AG09309 (cell line): ENCODE measurements around the gene BMAL2.

Source experiments
- DNase-seq: peaks from one replicate; pipeline ENCODE4 v3.0.0-alpha.2; 2010; ENCODE audit warnings: low read depth
- H3K4me3 ChIP-seq: 2 replicates; pipeline ENCODE4 v1.5.1; 2011; ENCODE audit warnings: mild to moderate bottlenecking, low read depth, low read length, moderate library complexity; ENCODE audit not compliant: control insufficient read depth
- TF ChIP-seq, protein P1 (sequence below): IDR thresholded peaks from 2 replicates; pipeline ENCODE4 v1.5.1; 2011; ENCODE audit warnings: mild to moderate bottlenecking, low read depth, low read length, inconsistent platforms; ENCODE audit not compliant: insufficient read depth, control insufficient read depth; ENCODE audit errors: missing control alignments

Gene BMAL2, protein sequence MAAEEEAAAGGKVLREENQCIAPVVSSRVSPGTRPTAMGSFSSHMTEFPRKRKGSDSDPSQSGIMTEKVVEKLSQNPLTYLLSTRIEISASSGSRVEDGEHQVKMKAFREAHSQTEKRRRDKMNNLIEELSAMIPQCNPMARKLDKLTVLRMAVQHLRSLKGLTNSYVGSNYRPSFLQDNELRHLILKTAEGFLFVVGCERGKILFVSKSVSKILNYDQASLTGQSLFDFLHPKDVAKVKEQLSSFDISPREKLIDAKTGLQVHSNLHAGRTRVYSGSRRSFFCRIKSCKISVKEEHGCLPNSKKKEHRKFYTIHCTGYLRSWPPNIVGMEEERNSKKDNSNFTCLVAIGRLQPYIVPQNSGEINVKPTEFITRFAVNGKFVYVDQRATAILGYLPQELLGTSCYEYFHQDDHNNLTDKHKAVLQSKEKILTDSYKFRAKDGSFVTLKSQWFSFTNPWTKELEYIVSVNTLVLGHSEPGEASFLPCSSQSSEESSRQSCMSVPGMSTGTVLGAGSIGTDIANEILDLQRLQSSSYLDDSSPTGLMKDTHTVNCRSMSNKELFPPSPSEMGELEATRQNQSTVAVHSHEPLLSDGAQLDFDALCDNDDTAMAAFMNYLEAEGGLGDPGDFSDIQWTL

DNA sequence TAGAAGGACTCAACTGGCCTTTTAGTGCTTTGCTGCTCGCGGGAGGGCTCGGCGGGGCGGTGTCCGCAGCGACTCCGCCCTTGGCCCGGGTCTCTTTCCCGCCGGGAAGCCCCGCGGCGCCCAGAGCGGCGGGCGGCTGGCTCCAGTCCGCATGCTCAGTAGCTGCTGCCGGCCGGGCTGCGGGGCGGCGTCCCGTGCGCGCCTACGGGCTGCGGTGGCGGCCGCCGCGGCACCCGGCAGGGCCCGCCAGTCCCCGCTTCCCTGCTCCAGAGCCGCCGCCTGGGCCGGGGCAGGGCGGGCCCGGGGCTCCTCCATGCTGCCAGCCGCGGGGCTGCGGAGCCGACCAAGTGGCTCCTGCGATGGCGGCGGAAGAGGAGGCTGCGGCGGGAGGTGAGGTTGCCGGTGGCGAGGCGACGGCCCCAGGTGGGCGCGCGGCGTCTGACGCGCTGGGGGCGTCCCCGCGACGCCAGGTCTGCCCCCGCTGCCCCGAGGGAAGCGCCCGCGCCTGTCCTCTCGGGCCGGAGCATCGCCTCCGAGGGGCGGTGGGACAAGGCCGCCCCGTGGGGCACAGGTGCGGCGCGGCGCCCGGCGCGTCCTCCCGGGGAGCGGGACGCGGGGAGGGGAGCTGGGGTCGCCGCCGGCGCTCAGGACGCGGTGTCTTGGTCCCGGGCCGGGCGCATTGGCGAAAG lies at the start of gene BMAL2:
Gene BMAL2, plus strand, starts transcription at position 123 of the 689 bp plus-strand sequence. Its CDS starts 237 bp downstream, at position 360.
- TF ChIP-seq, protein P1, sequence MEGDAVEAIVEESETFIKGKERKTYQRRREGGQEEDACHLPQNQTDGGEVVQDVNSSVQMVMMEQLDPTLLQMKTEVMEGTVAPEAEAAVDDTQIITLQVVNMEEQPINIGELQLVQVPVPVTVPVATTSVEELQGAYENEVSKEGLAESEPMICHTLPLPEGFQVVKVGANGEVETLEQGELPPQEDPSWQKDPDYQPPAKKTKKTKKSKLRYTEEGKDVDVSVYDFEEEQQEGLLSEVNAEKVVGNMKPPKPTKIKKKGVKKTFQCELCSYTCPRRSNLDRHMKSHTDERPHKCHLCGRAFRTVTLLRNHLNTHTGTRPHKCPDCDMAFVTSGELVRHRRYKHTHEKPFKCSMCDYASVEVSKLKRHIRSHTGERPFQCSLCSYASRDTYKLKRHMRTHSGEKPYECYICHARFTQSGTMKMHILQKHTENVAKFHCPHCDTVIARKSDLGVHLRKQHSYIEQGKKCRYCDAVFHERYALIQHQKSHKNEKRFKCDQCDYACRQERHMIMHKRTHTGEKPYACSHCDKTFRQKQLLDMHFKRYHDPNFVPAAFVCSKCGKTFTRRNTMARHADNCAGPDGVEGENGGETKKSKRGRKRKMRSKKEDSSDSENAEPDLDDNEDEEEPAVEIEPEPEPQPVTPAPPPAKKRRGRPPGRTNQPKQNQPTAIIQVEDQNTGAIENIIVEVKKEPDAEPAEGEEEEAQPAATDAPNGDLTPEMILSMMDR: no peak
- H3K4me3 ChIP-seq: peak within 1 kb of the TSS; percentile 69
- DNase-seq: no peak

DNA sequence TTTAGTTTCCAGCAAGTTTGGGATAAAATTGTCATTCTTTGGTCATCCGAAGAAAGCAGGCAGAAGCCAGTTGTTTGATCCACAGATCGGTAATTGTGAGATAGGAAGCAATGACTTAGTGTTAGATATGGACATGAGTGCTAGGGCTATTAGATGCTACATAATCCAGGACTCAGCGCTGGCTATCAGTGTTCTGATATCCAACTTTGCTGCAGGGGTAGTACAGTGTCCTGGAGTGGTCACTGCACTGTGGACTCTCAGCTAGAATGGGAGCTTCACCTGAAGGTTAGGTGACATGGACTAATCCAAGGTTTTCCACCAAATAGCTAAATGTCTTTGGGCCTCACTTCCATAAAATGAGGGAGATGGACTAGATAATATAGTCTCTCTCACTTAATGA lies 48.6 kb upstream of the BMAL2 start:
- no peak for DNase-seq
- no peak overlapping the region for H3K4me3 ChIP-seq
- TF ChIP-seq, protein P1: no peak

DNA sequence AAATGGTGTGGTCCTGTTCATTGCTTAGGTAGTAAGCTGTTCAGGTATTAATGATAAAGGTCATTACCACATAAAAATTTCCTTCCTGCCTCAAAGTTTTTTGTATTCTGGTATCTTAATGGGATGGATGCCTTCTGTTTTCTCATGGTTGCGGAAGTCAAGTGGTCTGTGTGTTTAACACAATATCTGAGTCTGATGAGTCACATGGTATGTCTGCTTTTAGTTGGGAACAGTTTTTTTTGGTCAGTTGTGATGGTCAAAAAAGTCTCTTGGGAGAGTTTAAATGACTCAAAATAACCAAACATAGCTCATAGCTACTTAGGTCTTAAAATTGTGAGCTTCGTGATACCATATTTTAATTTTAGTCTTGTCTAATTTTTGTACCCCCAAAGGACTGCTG lies 47.9 kb upstream of the BMAL2 start:
- TF ChIP-seq, protein P1: no peak
- peak; percentile 55 for DNase-seq
- no peak overlapping the region for H3K4me3 ChIP-seq

DNA sequence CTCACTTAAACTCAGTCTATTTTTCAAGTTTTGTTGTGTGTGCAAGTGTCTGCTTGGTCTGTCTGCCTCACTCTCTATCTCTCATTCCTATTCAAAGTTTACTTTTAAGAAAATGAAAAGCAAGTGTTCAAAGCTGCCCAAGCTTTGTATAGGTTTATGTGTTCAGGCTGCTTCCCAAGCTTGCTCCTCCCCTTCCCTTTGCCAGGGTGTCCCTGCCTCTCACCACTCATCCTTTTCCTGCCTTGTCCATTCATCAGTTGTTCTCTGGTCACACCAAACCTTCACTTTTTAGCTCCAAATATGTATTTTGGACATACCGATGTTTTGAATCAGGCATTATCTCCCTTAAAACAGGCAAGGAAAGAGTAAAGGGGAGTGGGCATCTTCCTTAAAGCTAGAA lies 47.2 kb upstream of the BMAL2 start:
- no peak for DNase-seq
- H3K4me3 ChIP-seq: no peak overlapping the region
- TF ChIP-seq, protein P1: no peak

DNA sequence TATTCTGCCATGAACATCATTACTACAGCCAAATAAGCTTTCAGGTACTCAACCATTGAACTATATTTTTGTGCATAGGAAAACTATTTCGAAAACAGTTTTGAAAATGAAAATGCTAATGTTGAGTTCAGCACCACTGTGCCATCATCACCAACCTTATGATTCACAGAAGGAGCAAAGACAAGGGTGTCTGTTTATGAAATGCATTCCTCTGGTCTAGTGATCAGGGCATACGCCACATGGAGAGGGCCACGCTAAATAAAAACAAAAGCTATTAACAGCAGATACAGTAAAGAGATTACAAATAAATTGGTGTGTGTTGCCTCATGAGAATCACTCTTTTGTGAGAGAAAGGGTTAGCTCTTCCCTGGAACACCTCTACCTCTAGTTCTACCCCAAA lies 43.2 kb upstream of the BMAL2 start:
- DNase-seq: no peak
- TF ChIP-seq, protein P1: no peak
- H3K4me3 ChIP-seq: no peak overlapping the region

DNA sequence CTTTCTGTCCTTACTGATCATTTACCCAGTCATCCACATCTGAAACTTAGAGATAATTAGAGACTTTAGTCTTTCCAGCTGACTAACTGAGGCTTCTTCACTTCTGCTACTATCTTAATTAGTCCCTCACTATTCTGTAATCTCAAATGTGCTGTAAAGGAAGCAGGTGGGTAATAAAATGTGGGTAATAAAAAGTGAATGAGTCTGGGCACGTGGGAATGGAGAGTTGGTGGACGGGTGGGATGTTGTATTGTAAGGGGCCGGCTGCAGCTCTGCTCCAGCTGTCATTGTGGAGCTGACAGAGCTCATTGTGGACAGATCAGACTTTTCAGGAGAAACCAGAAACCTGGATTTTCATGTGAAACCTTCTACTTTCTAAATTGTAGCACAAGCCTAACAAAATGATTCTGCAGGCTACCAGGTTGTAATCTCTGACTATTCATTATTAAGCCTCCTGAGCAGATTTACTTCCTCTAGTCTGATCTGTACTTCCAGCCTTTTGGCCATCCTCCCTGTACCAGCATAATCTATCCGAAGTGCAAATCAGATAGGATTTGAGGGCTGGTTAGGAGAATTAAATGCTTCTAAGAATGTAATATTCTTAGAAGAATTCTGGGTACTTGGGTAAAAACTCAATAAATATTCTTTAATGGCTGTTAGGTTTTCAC lies 42.0 kb upstream of the BMAL2 start:
- TF ChIP-seq, protein P1: no peak
- no peak for DNase-seq

More for the DNA sequence above, 42.0 kb upstream of the BMAL2 start:
- no peak overlapping the region for H3K4me3 ChIP-seq
